Activated naive CD4-positive, alpha-beta T cell treated with anti-CD3 and anti-CD28 coated beads, Interleukin-2, amount 50 U/mL, for 16 hours (primary cell): ENCODE data around the gene MMS19.
A peak's percentile ranks its signal among the peaks of the same experiment; 100 is the strongest.
"Not testable (repeated sequence)": the region's sequence is repeated elsewhere in the genome, so short reads cannot be mapped to it uniquely, and the experiment has no call there.

Experiments used
- DNase-seq: peaks from one replicate; pipeline ENCODE4 v3.0.0-alpha.2; 2020

The MMS19 gene

GRCh38 chr10:97502916-97503315, 4.7 kb upstream of the MMS19 start:
- no peak for DNase-seq

- no peak for DNase-seq
These were observed 2.0 kb upstream of the MMS19 start for GRCh38 chr10:97500297-97500575.

DNA sequence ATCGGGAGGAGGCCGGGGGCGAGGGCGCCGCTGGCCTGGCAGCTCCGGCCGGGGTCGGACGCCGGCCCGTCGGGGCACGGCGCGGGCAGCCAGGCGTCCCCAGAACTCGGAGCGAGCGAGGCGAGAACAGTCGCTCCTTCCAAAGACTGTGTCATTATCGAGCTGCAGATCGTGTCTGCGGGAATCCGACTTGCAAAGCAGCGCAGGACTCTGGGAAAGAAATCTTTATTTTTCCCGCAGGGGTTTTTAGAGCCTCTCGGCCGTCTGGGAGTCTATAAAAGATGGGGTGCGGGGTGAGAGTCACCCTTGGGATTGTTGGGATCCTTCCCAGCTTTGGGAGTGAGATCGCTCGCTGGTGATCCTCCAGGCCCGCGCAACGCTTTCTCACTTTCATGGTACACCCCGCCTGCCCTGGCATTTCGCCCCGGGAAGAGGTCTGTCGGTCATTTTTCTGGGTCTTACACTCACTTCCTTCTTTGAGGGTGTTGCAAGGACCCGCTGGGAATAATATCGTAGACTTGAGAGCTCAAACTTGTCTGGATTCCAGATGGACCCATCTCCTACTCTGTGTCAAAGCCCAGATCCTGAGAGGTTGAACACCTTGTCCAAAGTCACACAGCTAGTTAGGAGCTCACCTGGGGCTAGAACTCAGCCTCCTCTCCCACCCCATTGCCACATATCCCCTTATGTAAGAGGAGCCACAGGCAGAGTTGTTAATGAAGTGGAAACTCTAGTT, 1.5 kb upstream of the MMS19 start:
- no peak for DNase-seq

DNA sequence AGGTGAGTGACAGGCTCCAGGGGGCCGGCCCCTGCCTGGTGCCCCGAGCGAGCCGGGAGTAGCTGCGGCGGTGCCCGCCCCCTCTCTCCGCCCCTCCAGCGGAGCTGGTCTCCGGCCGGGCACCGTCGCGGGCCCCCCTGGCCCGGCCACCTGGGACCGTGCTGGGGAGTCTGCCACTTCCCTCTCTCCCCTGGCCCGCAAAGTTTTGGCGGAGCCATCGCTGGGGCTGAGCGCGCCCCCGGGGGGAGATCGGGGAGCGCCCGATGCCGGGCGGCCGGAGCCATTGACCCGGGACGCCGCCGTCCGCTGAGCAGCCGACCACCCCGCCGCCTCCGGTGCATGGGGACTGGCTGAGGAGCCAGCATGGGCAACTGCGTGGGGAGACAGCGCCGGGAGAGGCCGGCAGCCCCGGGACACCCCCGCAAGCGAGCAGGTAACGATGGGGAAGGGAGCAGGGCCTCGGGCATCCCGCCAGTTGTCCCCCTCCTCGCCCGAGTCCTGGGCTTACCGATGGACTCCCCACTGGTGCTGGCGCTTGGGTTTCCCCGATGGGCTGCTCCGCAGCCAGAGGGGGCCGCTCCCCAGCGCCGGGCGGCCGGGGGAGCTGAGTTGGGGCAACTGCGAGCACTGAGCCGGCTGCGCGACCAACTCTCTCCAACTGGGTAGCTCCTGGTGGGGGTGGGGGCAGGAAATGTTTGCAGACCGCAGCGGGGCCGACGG, 779 bp upstream of the MMS19 start, which contains the start of gene UBTD1:
UBTD1 (plus strand) TSS at position 84 of the 720 bp plus-strand sequence; CDS start at position 364, 280 bp downstream.
- DNase-seq = peak; percentile 41

DNA sequence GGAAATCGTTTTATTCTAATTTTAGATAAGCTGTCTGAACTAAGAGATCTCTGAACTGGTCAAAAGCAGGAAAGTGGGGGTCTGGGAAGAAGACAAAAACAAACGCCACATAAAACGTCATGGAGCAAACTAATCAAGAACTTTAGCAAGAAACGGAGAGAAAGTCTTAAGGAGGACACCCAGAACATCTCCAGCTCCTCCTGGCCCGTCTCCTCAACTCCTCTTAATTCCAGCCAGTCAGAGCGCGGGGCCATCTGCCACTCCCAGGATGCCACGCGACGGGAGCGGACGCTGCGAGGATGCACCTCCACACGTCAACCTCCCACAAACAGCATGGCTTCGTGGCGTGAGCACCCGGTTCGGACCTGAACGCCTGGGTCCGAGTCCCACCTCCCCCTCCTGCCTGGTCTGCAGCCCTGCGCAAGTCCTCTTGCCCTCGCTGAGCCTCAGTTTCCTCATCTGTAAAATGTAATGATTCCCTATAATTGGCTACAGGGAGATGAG, 598 bp downstream of the MMS19 start:
- DNase-seq = peak; percentile 77

- DNase-seq = no peak
These were observed 3.2 kb downstream of the MMS19 start for GRCh38 chr10:97494863-97495506.

DNA sequence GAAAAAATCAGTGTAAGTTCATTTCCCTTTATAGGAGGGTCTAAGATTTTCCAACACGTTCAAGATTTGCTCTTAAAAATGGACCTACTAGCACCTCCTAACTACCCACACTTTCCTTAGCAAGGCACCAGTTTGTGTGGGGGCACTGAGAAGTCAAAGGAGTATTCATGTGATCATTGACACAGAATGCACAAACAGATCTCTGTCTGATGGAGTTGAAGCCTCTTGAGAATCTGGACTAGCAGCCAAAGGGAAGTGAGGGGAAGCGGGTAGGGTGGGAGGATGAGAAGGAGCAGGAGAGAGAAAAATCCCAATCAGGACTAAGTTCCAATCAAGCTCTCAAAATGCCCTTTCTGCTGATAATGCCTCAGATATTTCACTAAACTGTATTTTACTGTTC, 4.1 kb downstream of the MMS19 start:
- DNase-seq = no peak

GRCh38 chr10:97490592-97490991, 7.6 kb downstream of the MMS19 start:
- no peak for DNase-seq

- no peak for DNase-seq
These were observed 12.5 kb downstream of the MMS19 start for GRCh38 chr10:97485647-97486281.

GRCh38 chr10:97483921-97484320, 14.3 kb downstream of the MMS19 start:
- no peak for DNase-seq

DNA sequence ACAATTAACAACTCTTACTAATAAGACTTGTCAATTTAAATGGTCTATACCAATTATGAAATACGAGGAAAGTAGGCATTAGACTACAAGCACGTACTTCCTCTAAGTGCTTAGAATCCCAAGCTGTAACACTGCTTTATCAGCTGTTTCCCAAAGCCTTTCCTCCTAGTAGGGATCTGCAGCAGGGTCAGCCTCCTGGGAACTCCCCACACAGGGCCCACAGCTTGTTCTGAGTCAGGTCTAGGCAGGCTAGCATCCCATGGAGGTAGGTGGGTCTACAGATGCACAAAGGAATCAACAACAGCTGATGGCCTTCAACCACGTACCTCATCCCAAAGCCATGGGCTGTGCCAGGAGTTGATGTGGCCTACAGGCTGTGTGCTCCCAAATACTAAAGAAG, 14.7 kb downstream of the MMS19 start:
- no peak for DNase-seq

GRCh38 chr10:97482381-97482780, 15.8 kb downstream of the MMS19 start:
- DNase-seq = no peak

- DNase-seq = no peak
These were observed 17.2 kb downstream of the MMS19 start for GRCh38 chr10:97481071-97481470.

DNA sequence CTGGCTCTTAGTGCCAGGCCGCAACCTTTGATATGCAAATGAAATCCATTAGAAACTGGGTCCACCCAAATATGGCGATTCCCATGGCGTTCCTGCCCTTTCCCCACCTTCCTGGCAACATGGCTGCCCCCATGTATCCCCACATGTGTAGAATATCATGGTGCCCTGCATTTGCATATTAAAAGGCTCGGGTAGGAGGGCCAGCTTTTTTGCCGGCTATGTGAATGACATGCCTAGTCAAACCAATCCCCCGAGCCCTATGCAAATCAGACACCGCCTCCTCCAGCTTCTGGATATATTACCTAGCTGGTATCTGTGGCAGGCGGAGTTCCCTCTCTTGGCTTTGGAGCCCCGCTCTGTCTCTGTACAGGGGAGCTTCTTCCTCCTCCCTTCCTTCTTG, 18.3 kb downstream of the MMS19 start:
- DNase-seq = no peak

DNA sequence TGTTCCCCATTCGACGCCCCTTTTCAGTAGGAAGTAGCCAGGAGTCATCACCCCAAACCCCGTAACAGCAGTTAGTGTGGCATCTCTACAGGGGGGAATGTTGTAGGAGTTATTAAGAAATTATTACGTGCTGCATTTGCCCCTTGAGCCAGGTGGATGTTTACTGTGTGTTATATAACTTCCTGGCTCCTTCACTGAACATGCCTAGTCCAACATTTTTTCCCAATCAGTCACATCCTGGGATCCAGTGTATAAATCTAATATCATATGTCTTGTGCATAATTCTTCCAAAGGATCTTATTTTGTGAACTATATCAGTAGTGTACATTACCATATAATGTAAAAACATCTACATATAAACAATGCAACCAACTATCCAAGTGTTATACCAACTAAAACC, 18.8 kb downstream of the MMS19 start:
- DNase-seq = not testable (repeated sequence)

GRCh38 chr10:97475936-97476594, 22.2 kb downstream of the MMS19 start:
- no peak for DNase-seq

DNA sequence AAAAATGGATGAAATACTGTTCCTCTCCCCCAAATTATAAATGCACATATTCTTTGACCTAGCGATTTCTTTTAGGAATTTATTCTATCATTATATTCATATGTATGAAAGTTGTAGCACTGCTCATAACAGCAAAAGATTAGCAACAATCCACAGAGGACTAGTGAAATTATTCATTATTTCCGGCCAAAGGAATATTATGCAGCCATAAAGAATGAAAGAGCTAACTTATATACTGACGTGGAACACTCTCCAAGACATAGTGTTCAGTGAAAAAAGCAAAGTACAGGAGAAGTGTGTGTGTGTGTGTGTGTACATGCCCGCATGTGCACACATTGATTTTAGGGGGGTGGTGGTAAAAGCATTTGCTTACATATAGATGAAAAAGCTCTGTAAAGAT, 23.3 kb downstream of the MMS19 start:
- no peak for DNase-seq

- not testable (repeated sequence) for DNase-seq
These were observed 29.4 kb downstream of the MMS19 start for GRCh38 chr10:97468781-97469180.

DNA sequence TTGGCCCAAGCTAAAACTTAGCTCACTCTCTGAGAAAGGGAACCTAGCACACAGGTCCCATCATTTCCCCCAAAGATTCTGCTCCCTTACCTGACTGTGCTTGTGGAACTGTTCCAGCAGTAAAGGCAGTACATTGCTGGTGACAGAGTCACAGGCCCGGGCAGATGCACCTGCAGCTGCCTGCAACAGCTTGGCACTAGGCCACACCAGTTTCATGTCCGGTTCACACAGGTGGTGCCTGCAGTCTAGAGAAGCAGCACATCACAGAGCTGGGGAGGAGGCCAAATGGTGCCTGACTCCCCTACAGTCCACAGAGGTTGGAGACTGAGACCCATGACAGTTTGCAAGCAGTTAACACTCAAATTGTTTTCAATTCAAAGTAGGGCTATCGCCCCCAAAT, 30.1 kb downstream of the MMS19 start:
- DNase-seq = no peak

GRCh38 chr10:97466755-97467154, 31.5 kb downstream of the MMS19 start:
- DNase-seq = no peak

DNA sequence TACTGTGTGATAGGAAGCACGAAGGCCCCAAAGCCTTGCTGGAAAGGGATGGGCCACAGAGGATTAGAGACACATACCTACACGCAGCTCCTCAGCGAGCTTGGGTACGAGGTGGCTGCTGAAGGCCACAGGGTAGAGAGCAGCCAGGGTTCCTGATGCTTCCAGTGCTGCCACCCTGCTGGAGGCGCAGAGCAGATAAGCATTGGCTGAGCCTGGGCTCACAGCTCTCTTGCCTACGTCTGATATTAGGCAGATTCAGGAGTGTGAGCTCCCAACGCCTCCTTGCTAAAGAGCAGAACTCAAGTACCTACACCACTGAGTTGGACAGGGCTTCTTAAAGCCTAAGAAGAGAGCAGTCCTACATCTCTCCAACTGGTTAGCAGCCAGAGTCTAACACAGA, 32.2 kb downstream of the MMS19 start:
- no peak for DNase-seq

DNA sequence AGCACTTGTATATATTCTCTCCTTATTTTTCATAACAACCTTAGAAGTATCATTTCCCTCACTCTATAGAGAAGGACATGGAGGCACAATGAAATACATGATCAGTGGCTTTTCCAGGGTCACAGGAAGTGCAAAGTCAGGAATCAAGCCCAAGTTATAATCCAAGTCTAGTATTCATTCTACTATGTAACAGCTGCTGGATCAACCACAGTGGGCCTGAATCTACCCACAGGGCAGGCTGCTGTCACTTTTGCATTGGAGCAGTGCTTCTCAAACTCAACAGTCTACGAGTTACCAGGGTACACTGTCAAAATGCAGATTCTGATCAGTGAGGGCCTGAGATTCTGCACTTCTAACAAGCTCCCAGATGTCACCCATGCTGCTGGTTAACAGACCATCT, 34.0 kb downstream of the MMS19 start:
- no peak for DNase-seq
